SK-N-SH (cell line): ENCODE measurements around the gene AKAP12.

Source experiments
- CHD2 ChIP-seq: fragments of 150-350 bp; IDR thresholded peaks from 2 replicates; pipeline ENCODE4 v1.6.1; 2018; ENCODE audit warnings: low read length; ENCODE audit not compliant: partially characterized antibody
- EZH2phosphoT487 ChIP-seq: fragments of 200-600 bp; sonication (generic); IDR thresholded peaks from 2 replicates; pipeline ENCODE4 v1.6.1; 2017; ENCODE audit warnings: low read depth, mixed run types, mild to moderate bottlenecking, antibody characterized with exemption, moderate library complexity, borderline replicate concordance
- GABPA ChIP-seq: IDR thresholded peaks from 2 replicates; pipeline ENCODE4 v1.4.0; 2012; ENCODE audit warnings: low read depth, mild to moderate bottlenecking
- POLR2AphosphoS5 ChIP-seq: IDR thresholded peaks from 2 replicates; pipeline ENCODE4 v1.6.1; 2012; ENCODE audit warnings: low read depth, low read length
- RXRA ChIP-seq: IDR thresholded peaks from 2 replicates; pipeline ENCODE4 v1.4.0; 2012; ENCODE audit warnings: low read depth, mild to moderate bottlenecking, borderline replicate concordance
- TEAD4 ChIP-seq: IDR thresholded peaks from 2 replicates; pipeline ENCODE4 v1.4.0; 2012; ENCODE audit warnings: mild to moderate bottlenecking, borderline replicate concordance; ENCODE audit not compliant: insufficient read depth
- TF ChIP-seq, protein P1 (sequence below): fragments of 200-600 bp; sonication (generic); IDR thresholded peaks from 2 replicates; pipeline ENCODE4 v1.6.1; 2017; ENCODE audit warnings: antibody characterized with exemption, mild to moderate bottlenecking, moderate library complexity
- TF ChIP-seq, protein P2 (sequence below): fragments of 150-350 bp; IDR thresholded peaks from 2 replicates; pipeline ENCODE4 v1.6.1; 2016; ENCODE audit warnings: mild to moderate bottlenecking, low read depth, low read length

DNA sequence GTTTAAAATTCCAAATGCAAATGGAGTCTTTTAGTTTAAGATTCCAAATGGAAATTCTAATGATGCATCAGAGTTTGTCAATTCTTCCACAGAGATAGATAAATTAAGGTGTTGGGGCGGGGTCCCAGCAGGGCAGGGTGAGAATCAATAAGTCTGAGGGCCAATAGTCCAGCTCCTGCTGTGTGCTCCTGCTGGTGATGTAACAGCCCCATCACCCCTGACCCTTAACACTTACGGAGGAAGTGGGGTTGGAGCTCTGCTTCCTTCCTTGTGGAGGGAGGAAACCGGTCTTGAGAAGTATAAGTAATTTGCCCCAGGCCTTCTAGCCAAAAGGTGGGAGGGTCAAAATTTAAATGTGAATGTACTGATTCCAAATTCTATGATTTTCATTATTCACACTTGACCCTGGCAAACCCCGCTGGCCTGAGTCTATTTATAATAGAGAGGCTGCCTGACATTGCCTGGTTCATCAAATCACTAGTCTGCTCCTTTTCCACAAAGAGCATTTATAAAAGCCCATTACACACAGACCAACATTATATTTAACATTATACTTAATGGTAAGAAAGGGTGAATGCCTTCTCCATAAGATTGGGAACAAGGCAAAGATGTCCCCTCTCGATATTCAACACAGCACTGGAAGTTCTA lies 134.4 kb downstream of the AKAP12 start:
- TF ChIP-seq, protein P1, sequence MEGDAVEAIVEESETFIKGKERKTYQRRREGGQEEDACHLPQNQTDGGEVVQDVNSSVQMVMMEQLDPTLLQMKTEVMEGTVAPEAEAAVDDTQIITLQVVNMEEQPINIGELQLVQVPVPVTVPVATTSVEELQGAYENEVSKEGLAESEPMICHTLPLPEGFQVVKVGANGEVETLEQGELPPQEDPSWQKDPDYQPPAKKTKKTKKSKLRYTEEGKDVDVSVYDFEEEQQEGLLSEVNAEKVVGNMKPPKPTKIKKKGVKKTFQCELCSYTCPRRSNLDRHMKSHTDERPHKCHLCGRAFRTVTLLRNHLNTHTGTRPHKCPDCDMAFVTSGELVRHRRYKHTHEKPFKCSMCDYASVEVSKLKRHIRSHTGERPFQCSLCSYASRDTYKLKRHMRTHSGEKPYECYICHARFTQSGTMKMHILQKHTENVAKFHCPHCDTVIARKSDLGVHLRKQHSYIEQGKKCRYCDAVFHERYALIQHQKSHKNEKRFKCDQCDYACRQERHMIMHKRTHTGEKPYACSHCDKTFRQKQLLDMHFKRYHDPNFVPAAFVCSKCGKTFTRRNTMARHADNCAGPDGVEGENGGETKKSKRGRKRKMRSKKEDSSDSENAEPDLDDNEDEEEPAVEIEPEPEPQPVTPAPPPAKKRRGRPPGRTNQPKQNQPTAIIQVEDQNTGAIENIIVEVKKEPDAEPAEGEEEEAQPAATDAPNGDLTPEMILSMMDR, result no peak
- TF ChIP-seq POLR2AphosphoS5, result no peak
- TF ChIP-seq, protein P2, sequence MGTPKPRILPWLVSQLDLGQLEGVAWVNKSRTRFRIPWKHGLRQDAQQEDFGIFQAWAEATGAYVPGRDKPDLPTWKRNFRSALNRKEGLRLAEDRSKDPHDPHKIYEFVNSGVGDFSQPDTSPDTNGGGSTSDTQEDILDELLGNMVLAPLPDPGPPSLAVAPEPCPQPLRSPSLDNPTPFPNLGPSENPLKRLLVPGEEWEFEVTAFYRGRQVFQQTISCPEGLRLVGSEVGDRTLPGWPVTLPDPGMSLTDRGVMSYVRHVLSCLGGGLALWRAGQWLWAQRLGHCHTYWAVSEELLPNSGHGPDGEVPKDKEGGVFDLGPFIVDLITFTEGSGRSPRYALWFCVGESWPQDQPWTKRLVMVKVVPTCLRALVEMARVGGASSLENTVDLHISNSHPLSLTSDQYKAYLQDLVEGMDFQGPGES, result no peak
- TF ChIP-seq RXRA, result no peak
- TF ChIP-seq TEAD4, result no peak
- no peak for TF ChIP-seq CHD2
- TF ChIP-seq GABPA, result no peak
- TF ChIP-seq EZH2phosphoT487, result no peak
